CD4-positive, alpha-beta T cell (primary cell): ENCODE results near the gene DDIT4. TPM values are rescaled to one million over a fixed set of nuclear protein-coding genes. Genes with fewer than 3 reads are reported as not detected.
"Not testable (repeated sequence)": the region's sequence is repeated elsewhere in the genome, so short reads cannot be mapped to it uniquely, and the experiment has no call there.

ENCODE experiments used
- ATAC-seq: fragments of 200-7000 bp; cut with Tn5 transposase; one replicate; pipeline ENCODE4 v1.10.0; 2022; ENCODE audit warnings: mild to moderate bottlenecking; ENCODE audit not compliant: poor library complexity
- CTCF ChIA-PET: fragments of 350-600 bp; sonication (Branson Sonifier 250); formaldehyde crosslinking; loops from one replicate; lab custom pipeline; 2021; ENCODE audit warnings: antibody characterized with exemption, inconsistent platforms; lab: Charles Lee
- POLR2A ChIA-PET: fragments of 350-600 bp; sonication (Branson Sonifier 250); formaldehyde crosslinking; loops from one replicate; lab custom pipeline; 2021; ENCODE audit warnings: antibody characterized with exemption, inconsistent platforms; lab: Charles Lee
- DNase-seq, 14 experiments: peaks; one replicate each; pipeline ENCODE4 v3.0.0-alpha.2; 2013 to 2020; ENCODE audit warnings: mixed read lengths in 2 of 14
- H3K27ac ChIP-seq, 2 donors: one replicate each; pipeline versions ENCODE4 v1.5.1 to v1.7.0; 2013; ENCODE audit warnings: low read length in 2 of 2, low read depth in 1 of 2, mild to moderate bottlenecking in 1 of 2
- H3K27me3 ChIP-seq, 2 experiments: 1 replicate in 1 of 2; 2 replicates in 1 of 2; pipeline versions ENCODE4 v1.6.1 to v1.7.0; 2013; ENCODE audit warnings: low read length in 2 of 2, control low read depth in 1 of 2, mild to moderate bottlenecking in 1 of 2, moderate library complexity in 1 of 2; ENCODE audit not compliant: insufficient read depth in 2 of 2, control insufficient read depth in 1 of 2
- H3K36me3 ChIP-seq: one replicate; pipeline ENCODE4 v1.6.1; 2013; ENCODE audit warnings: low read length, control low read depth; ENCODE audit not compliant: insufficient read depth
- H3K4me1 ChIP-seq: one replicate; pipeline ENCODE4 v1.6.1; 2013; ENCODE audit warnings: low read length, control low read depth; ENCODE audit not compliant: insufficient read depth
- H3K4me3 ChIP-seq: one replicate; pipeline ENCODE4 v1.5.1; 2013; ENCODE audit warnings: mild to moderate bottlenecking, low read length, moderate library complexity
- H3K9me3 ChIP-seq, 2 experiments: 1 replicate in 1 of 2; 2 replicates in 1 of 2; pipeline versions ENCODE4 v1.6.1 to v1.7.0; 2013; ENCODE audit warnings: low read length in 2 of 2, mild to moderate bottlenecking in 2 of 2, control low read depth in 1 of 2, moderate library complexity in 1 of 2; ENCODE audit not compliant: control insufficient read depth in 1 of 2, insufficient read depth in 1 of 2
- H3K27ac Mint-ChIP-seq: one replicate; pipeline ENCODE4 v1.8.0; 2020; ENCODE audit warnings: mixed read lengths
- H3K27me3 Mint-ChIP-seq: one replicate; pipeline ENCODE4 v1.8.0; 2021; ENCODE audit warnings: mixed read lengths
- H3K36me3 Mint-ChIP-seq: one replicate; pipeline ENCODE4 v1.8.0; 2021; ENCODE audit warnings: low read depth, mixed read lengths
- H3K4me1 Mint-ChIP-seq: one replicate; pipeline ENCODE4 v1.8.0; 2021; ENCODE audit warnings: low read depth, mixed read lengths
- H3K4me3 Mint-ChIP-seq: one replicate; pipeline ENCODE4 v1.8.0; 2020; ENCODE audit warnings: mild to moderate bottlenecking, mixed read lengths
- H3K9me3 Mint-ChIP-seq: one replicate; pipeline ENCODE4 v1.8.0; 2020; ENCODE audit warnings: mixed read lengths
- CTCF ChIP-seq: fragments of 200-600 bp; IDR thresholded peaks from one replicate; pipeline ENCODE4 v1.8.0; 2022; ENCODE audit warnings: antibody characterized with exemption, mild to moderate bottlenecking
- intact Hi-C, 2 experiments: fragments of 100-400 bp; cut with DNase I in 1 of 2; cut with micrococcal nuclease in 1 of 2; formaldehyde crosslinking; loops; one replicate each; pipeline versions ENCODE4 v1.15.1 to v1.9.0; 2023 to 2025; cut with DNase I, micrococcal nuclease
- total RNA-seq, 174 experiments: library from RNA in 2 of 174; stranded (reverse) in 2 of 174; gene quantifications; one replicate each; pipeline ENCODE4 v1.2.3 and lab custom pipeline; 2021 to 2026

DDIT4 gene
- total RNA-seq, 2 experiments from 2014 or later, result 427 to 436 TPM

GRCh38 chr10:72244573-72245038 lies 29.1 kb upstream of the DDIT4 start:
- no peak overlapping the region for H3K4me3 ChIP-seq
- H3K4me3 Mint-ChIP-seq, result peak overlapping the region; percentile 14
- peaks cover 89% of the 10 kb centered on the region for H3K4me1 Mint-ChIP-seq
- CTCF ChIA-PET, result no interaction called here
- no peaks in the 10 kb centered on the region for H3K27me3 ChIP-seq
- DNase-seq, result no peak
- H3K36me3 ChIP-seq, result no peaks in the 10 kb centered on the region
- H3K27ac Mint-ChIP-seq, result peak overlapping the region; percentile 96
- peak overlapping the region in 1 of 2 donors; percentile 6 for H3K27ac ChIP-seq
- no peaks in the 10 kb centered on the region for H3K9me3 ChIP-seq
- no peak for TF ChIP-seq CTCF
- peaks cover 3% of the 10 kb centered on the region for H3K36me3 Mint-ChIP-seq
- H3K9me3 Mint-ChIP-seq, result no peaks in the 10 kb centered on the region
- H3K27me3 Mint-ChIP-seq, result no peaks in the 10 kb centered on the region
- POLR2A ChIA-PET, result no interaction called here
- H3K4me1 ChIP-seq, result peaks cover 83% of the 10 kb centered on the region
- intact Hi-C loops, result loop anchor here in 1 of 2 experiments (5.0 kb wide), 1 partner anchor 93 kb away; no protein-coding TSS in a partner anchor
- no peak for ATAC-seq

- H3K4me1 ChIP-seq, result peaks cover 96% of the 10 kb centered on the region
- POLR2A ChIA-PET, result interaction anchor here (1.2 to 4.5 kb wide), 5 partner anchors 10 to 86 kb away, joined by 4 to 49 read pairs (median 8); partner anchors contain the start of gene DDIT4
- no peaks in the 10 kb centered on the region for H3K27me3 ChIP-seq
- Mint-ChIP-seq H3K27ac (peak overlapping the region; percentile 96), H3K4me3 (peak overlapping the region; percentile 57), H3K9me3 (no peaks in the 10 kb centered on the region), H3K27me3 (no peaks in the 10 kb centered on the region), H3K36me3 (no peaks in the 10 kb centered on the region), H3K4me1 (peaks cover 90% of the 10 kb centered on the region)
- H3K9me3 ChIP-seq, result no peaks in the 10 kb centered on the region
- CTCF ChIA-PET, result no interaction called here
- no peak for ATAC-seq
- H3K36me3 ChIP-seq, result no peaks in the 10 kb centered on the region
- no peak overlapping the region for H3K4me3 ChIP-seq
- intact Hi-C loops, result no loop called here
- no peak for DNase-seq
- no peak for TF ChIP-seq CTCF
- H3K27ac ChIP-seq, result peak overlapping the region; percentile 44 to 57
Observed at GRCh38 chr10:72245949-72246525, 27.7 kb upstream of the DDIT4 start.

GRCh38 chr10:72248468-72249151 lies 25.1 kb upstream of the DDIT4 start:
- Mint-ChIP-seq H3K36me3 (no peaks in the 10 kb centered on the region), H3K9me3 (no peaks in the 10 kb centered on the region), H3K27me3 (no peaks in the 10 kb centered on the region), H3K4me1 (peaks cover 86% of the 10 kb centered on the region), H3K27ac (peak overlapping the region; percentile 96), H3K4me3 (peak overlapping the region; percentile 85)
- H3K4me3 ChIP-seq, result peak overlapping the region; percentile 31
- H3K4me1 ChIP-seq, result peaks cover 99% of the 10 kb centered on the region
- intact Hi-C loops, result loop anchor here in 1 of 2 experiments (1.0 to 2.0 kb wide), 4 partner anchors 14 to 87 kb away; partner anchors contain the start of gene DDIT4
- ChIA-PET POLR2A (interaction anchor here (0.6 to 4.5 kb wide), 30 partner anchors 9 to 189 kb away, joined by 3 to 49 read pairs (median 6); partner anchors contain the start of genes ANAPC16, ASCC1 and DDIT4), CTCF (interaction anchor here (0.6 to 1.8 kb wide), 6 partner anchors 12 to 88 kb away, joined by 3 to 13 read pairs (median 4); no protein-coding TSS in a partner anchor)
- no peak for TF ChIP-seq CTCF
- DNase-seq (peak; percentile 54 to 96 (median 64)), ATAC-seq (peak; percentile 87)
- no peaks in the 10 kb centered on the region for H3K27me3 ChIP-seq
- H3K36me3 ChIP-seq, result no peaks in the 10 kb centered on the region
- peak overlapping the region; percentile 20 to 62 for H3K27ac ChIP-seq
- no peaks in the 10 kb centered on the region for H3K9me3 ChIP-seq

GRCh38 chr10:72249176-72249862 lies 24.4 kb upstream of the DDIT4 start:
- H3K4me1 Mint-ChIP-seq, result peaks cover 82% of the 10 kb centered on the region
- DNase-seq, H3K36me3 ChIP-seq, ATAC-seq, H3K27me3 Mint-ChIP-seq, CTCF ChIA-PET, H3K36me3 Mint-ChIP-seq, H3K9me3 ChIP-seq, H3K9me3 Mint-ChIP-seq, H3K27me3 ChIP-seq: not testable (repeated sequence)
- intact Hi-C loops, result loop anchor here in 1 of 2 experiments (2.0 kb wide), 1 partner anchor 13 kb away; no protein-coding TSS in a partner anchor
- POLR2A ChIA-PET, result interaction anchor here (1.0 to 4.5 kb wide), 3 partner anchors 11 to 48 kb away, joined by 3 to 49 read pairs (median 31); partner anchors contain the start of gene DDIT4
- peak overlapping the region; percentile 96 for H3K27ac Mint-ChIP-seq
- peak overlapping the region; percentile 31 for H3K4me3 ChIP-seq
- peak overlapping the region; percentile 20 to 62 for H3K27ac ChIP-seq
- peaks cover 99% of the 10 kb centered on the region for H3K4me1 ChIP-seq
- H3K4me3 Mint-ChIP-seq, result peak overlapping the region; percentile 85
